H1 (cell line): ENCODE measurements around the gene UQCC5.

Experiments
- BACH1 ChIP-seq: IDR thresholded peaks from 2 replicates; pipeline ENCODE4 v1.6.1; 2012; ENCODE audit warnings: low read length, improper control_type of control experiment
- CREB1 ChIP-seq: IDR thresholded peaks from 2 replicates; pipeline ENCODE4 v1.6.1; 2012; ENCODE audit warnings: inconsistent platforms
- EP300 ChIP-seq, 2 experiments: IDR thresholded peaks; 1 replicate in 1 of 2; 2 replicates in 1 of 2; pipeline ENCODE4 v1.6.1; 2011 to 2012; ENCODE audit warnings: low read depth in 2 of 2, low read length in 2 of 2, mild to moderate bottlenecking in 2 of 2, borderline replicate concordance in 1 of 2, inconsistent platforms in 1 of 2, moderate library complexity in 1 of 2
- EZH2 ChIP-seq: fragments of 200-600 bp; sonication (generic); IDR thresholded peaks from 2 replicates; pipeline ENCODE4 v1.7.1; 2012; ENCODE audit warnings: low read depth, mild to moderate bottlenecking, moderate library complexity, low read length, inconsistent platforms; ENCODE audit not compliant: severe bottlenecking
- PHF8 ChIP-seq: fragments of 200-600 bp; sonication (generic); conservative IDR thresholded peaks from 2 replicates; pipeline ENCODE4 v1.7.1; 2012; ENCODE audit warnings: low read depth, mild to moderate bottlenecking, inconsistent platforms, low read length, moderate library complexity
- POLR2A ChIP-seq, 2 experiments: IDR thresholded peaks; 1 replicate in 1 of 2; 2 replicates in 1 of 2; pipeline ENCODE4 v1.6.1; 2011; ENCODE audit warnings: low read depth in 2 of 2, low read length in 2 of 2, mild to moderate bottlenecking in 2 of 2; ENCODE audit errors: control extremely low read depth in 1 of 2
- SIN3A ChIP-seq, 2 experiments: IDR thresholded peaks in 1 of 2; conservative IDR thresholded peaks in 1 of 2; 2 replicates each; pipeline ENCODE4 v1.6.1; 2011 to 2012; ENCODE audit warnings: low read length in 2 of 2, improper control_type of control experiment in 1 of 2, low read depth in 1 of 2, mild to moderate bottlenecking in 1 of 2
- TEAD4 ChIP-seq: IDR thresholded peaks from 2 replicates; pipeline ENCODE4 v1.6.1; 2012; ENCODE audit warnings: low read depth, low read length, inconsistent platforms, mixed read lengths
- TF ChIP-seq, protein P1 (sequence below): IDR thresholded peaks from 2 replicates; pipeline ENCODE4 v1.6.1; 2011; ENCODE audit warnings: low read length, improper control_type of control experiment

DNA sequence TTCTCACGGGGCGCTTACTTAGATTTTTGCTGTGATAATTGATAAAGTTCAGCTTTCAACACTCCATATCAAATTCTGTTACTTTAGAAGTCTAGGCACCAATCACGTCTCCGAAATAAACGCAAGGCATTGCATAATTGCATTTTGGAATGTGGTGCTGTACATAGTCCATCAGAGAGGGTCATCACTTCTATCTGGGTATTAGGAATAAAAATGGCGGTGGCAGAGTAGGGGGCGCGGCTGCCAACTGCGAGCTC lies 365 bp upstream of the UQCC5 start:
- TF ChIP-seq CREB1 (no peak), EP300 (IDR thresholded peaks at IDR 0.05; ENCODE audit: borderline replicate concordance in 1 of 2, low read depth in 2 of 2, low read length in 2 of 2) (no peak), TEAD4 (no peak), PHF8 (no peak), SIN3A (conservative IDR thresholded peaks at IDR 0.05 in 1 of 2, IDR thresholded peaks at IDR 0.05 in 1 of 2; ENCODE audit: low read depth in 1 of 2, low read length in 2 of 2) (no peak), POLR2A (IDR thresholded peaks at IDR 0.05; ENCODE audit: control extremely low read depth in 1 of 2, low read depth in 2 of 2, low read length in 2 of 2) (no peak), BACH1 (no peak), EZH2 (no peak)
- TF ChIP-seq, protein P1, sequence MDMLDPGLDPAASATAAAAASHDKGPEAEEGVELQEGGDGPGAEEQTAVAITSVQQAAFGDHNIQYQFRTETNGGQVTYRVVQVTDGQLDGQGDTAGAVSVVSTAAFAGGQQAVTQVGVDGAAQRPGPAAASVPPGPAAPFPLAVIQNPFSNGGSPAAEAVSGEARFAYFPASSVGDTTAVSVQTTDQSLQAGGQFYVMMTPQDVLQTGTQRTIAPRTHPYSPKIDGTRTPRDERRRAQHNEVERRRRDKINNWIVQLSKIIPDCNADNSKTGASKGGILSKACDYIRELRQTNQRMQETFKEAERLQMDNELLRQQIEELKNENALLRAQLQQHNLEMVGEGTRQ: no peak
